Measurements from ENCODE around the gene SYCP2. TPM values are rescaled to one million over a fixed set of nuclear protein-coding genes. Genes with fewer than 3 reads are reported as not detected.

SYCP2 gene
- total RNA-seq, 1 donor from 2014 or later = 0.64 TPM

DNA sequence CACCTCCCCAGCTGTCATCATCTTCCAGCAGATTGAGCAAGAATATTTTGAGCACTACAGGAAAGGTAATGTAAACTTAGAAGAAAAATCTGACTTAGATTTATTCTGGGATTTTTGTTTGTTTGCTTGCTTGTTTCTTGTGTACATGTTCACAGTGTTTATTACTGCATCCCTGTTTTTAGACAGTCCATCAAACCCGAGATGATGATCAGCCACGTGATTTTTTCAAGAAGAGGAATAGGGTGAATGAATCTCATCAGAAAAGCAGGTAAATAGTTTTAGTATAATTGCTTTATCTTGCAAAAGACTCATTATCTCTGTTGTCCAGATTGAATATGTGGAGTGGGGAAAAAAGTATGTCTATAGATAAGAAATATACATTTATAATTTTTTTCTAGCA, 8.8 kb upstream of the SYCP2 start:
- DNase-seq (ENCODE audit: low read depth in 2 of 2) = no peak

GRCh38 chr20:59940956-59941294, 7.5 kb upstream of the SYCP2 start:
- no peak for DNase-seq (ENCODE audit: low read depth in 2 of 2)

GRCh38 chr20:59940129-59940955, 6.9 kb upstream of the SYCP2 start, which contains the start of the genes FAM217B and PPP1R3D:
Gene FAM217B (plus strand): TSS chr20:59940389. CDS start chr20:59943944, 3,555 bp downstream.
Gene PPP1R3D (minus strand): TSS chr20:59940305. CDS start chr20:59939931, 374 bp downstream.
- DNase-seq (ENCODE audit: low read depth in 2 of 2) = peak; percentile 55 to 96

- no peak for DNase-seq (ENCODE audit: low read depth in 2 of 2)
Measured at GRCh38 chr20:59939879-59940128, 6.4 kb upstream of the SYCP2 start.

- peak in 1 of 2 donors; percentile 41 for DNase-seq (ENCODE audit: low read depth in 2 of 2)
Measured at GRCh38 chr20:59939052-59939878, 5.8 kb upstream of the SYCP2 start.

DNA sequence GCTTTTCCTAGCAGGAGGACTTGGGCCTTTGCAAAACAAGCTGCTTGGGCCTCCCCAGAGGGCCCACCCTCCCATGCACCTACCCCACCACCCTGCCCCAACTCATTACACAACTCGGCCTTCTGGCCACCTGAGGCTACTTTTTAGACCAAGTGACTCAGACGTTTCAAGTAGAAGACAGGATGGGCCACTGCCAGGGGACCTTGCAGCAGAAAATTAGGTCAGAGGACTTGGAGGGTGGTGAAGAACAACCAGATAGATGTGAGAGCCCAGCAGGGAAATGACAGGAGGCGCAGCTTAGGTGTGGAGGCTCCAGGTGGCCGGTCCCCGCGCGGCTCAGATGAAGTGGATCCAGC, 5.2 kb upstream of the SYCP2 start:
- DNase-seq (ENCODE audit: low read depth in 2 of 2) = no peak

GRCh38 chr20:59938221-59938620, 4.8 kb upstream of the SYCP2 start:
- no peak for DNase-seq (ENCODE audit: low read depth in 2 of 2)

DNA sequence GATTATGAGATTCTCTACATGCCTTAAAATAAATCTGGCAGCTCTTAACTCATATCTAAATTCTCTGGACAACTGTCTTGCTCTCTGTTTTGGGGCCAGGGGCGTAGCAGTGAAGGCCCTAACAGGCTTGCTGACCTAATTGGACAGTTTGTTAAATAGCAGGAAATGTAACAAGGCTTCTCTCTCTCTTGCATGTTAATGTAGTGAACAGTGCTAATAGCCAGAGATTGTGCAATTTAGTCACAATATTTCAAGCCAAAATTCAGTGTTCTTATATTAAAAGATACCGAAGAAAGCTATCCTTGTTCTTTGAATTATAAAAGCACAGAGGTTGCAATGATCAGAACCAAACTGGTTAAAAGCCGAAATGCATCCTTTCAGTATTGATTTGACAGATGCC, 3.7 kb upstream of the SYCP2 start:
- no peak for DNase-seq (ENCODE audit: low read depth in 2 of 2)

- no peak for DNase-seq (ENCODE audit: low read depth in 2 of 2)
Measured at GRCh38 chr20:59936409-59936808, 3.0 kb upstream of the SYCP2 start.

- no peak for DNase-seq (ENCODE audit: low read depth in 2 of 2)
Measured at GRCh38 chr20:59935457-59936185, 2.2 kb upstream of the SYCP2 start.

- peak in 1 of 2 donors; percentile 58 for DNase-seq (ENCODE audit: low read depth in 2 of 2)
Measured at GRCh38 chr20:59933849-59934585, 580 bp upstream of the SYCP2 start.

DNA sequence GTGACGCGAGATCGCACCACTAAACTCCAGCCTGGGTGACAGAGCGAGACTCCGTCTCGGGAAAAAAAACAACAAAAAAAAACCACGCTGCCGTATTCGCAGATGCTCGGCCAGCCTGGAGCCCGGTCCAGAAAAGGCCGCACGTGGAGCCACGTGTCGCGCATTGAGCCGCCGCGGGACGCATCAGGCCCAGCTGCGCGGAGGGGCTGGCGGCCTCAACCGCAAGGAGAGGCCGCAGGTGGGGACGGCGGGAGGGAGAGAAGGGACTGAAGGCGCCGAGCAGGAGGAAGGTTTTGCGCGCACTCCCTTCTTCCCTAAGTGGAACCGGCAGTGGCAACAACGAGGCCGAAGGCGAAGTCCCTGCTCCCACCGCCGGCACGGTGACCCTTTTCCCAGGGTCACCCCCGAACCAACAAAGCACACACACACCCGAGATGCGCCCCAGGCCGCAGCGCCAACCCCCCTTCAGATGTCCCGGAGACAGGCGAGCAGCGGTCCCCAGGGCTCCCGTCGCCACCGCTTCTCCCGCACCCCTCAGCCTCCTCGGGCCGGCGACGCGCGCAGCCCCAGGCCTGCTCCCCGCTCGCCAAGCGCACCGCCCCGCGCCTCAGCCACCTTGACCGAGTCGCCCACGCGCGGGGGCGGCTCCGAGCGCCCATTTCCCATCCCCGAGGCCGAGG, 681 bp downstream of the SYCP2 start:
- no peak for DNase-seq (ENCODE audit: low read depth in 2 of 2)

GRCh38 chr20:59931511-59932312, 1.7 kb downstream of the SYCP2 start:
- DNase-seq (ENCODE audit: low read depth in 2 of 2) = no peak

GRCh38 chr20:59925899-59926298, 7.5 kb downstream of the SYCP2 start:
- no peak for DNase-seq (ENCODE audit: low read depth in 2 of 2)

GRCh38 chr20:59925359-59925758, 8.1 kb downstream of the SYCP2 start:
- no peak for DNase-seq (ENCODE audit: low read depth in 2 of 2)

DNA sequence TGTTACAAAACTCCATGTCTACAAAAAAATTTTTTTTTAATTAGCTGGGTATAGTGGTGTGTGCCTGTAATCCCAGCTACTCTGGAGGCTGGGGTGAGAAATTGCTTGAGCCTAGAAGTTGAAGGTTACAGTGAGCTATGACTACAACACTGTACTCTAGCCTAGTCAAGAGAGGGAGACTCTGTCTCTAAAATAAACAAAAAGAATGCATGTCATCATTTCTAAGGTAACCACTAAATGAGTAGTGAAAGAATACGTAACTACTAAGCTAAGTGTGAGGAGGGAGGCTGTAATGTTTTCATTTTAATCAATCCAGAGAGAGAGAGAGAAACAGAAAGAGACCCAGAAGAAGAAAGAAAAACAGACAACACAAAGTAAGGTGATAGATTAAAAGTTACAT, 9.9 kb downstream of the SYCP2 start:
- DNase-seq (ENCODE audit: low read depth in 2 of 2) = no peak

- DNase-seq (ENCODE audit: low read depth in 2 of 2) = no peak
Measured at GRCh38 chr20:59920944-59921343, 12.5 kb downstream of the SYCP2 start.

DNA sequence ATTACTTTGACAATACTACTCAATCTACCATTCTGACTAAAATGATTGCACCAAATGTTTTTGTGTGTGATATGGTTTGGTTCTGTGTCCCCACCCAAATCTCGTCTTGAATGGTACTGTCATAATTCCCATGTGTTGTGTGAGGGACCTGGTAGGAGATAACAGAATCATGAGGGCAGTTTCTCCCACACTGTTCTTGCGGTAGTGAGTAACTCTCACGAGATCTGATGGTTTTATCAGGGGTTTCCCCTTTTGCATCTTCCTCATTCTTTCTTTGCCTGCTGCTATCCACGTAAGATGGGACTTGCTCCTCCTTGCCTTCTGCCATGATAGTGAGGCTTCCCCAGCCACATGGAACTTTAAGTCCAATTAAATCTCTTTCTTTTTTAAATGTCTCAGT, 20.8 kb downstream of the SYCP2 start:
- DNase-seq (ENCODE audit: low read depth in 2 of 2) = no peak

GRCh38 chr20:59911041-59911440, 22.4 kb downstream of the SYCP2 start:
- DNase-seq (ENCODE audit: low read depth in 2 of 2) = no peak

- DNase-seq (ENCODE audit: low read depth in 2 of 2) = no peak
Measured at GRCh38 chr20:59908855-59909254, 24.6 kb downstream of the SYCP2 start.

Data from dermis microvascular lymphatic vessel endothelial cell (primary cell).